GM12878 (cell line): ENCODE results near the gene EHD1. TPM values are rescaled to one million over a fixed set of nuclear protein-coding genes. Genes with fewer than 3 reads are reported as not detected.

Experiments
- ATAC-seq: fragments of 200-7000 bp; cut with Tn5 transposase; 3 replicates; pipeline ENCODE4 v1.9.1; 2020; ENCODE audit warnings: mild to moderate bottlenecking, moderate library complexity
- BruUV-seq: library from RNA; stranded (reverse); fragments of 400-500 nt; replicated peaks from 2 replicates; lab custom pipeline; 2021; lab: Mats Ljungman, UMichigan
- CTCF ChIA-PET: fragments of 300-600 bp; sonication (Branson Sonifier 250); formaldehyde crosslinking; extraction: SDS; loops from one replicate; lab custom pipeline; 2021; ENCODE audit warnings: inconsistent platforms; lab: Yijun Ruan, JAX
- POLR2A ChIA-PET: fragments of 350-600 bp; formaldehyde crosslinking; extraction: SDS; loops from one replicate; lab custom pipeline; 2021; ENCODE audit warnings: inconsistent platforms; lab: Charles Lee
- RAD21 ChIA-PET: fragments of 300-600 bp; sonication (Branson Sonifier 250); formaldehyde crosslinking; loops from one replicate; lab custom pipeline; 2023; ENCODE audit warnings: antibody characterized with exemption; ENCODE audit not compliant: unreplicated experiment; lab: Charles Lee
- SMC1A ChIA-PET: fragments of 300-600 bp; sonication (Branson Sonifier 250); formaldehyde crosslinking; loops from one replicate; lab custom pipeline; 2023; ENCODE audit not compliant: unreplicated experiment, uncharacterized antibody; lab: Charles Lee
- DNase-seq: peaks from one replicate; pipeline ENCODE4 v3.0.0-alpha.2; 2011; ENCODE audit warnings: low read depth, low spot score
- FAIRE-seq: peaks from 3 replicates; lab custom pipeline; 2011; peaks lifted over from hg19 to GRCh38; lab: Jason Lieb, UNC
- H2AFZ ChIP-seq: 2 replicates; pipeline ENCODE4 v1.6.0; 2011; ENCODE audit warnings: low read depth, low read length, control low read depth; ENCODE audit not compliant: control insufficient read depth
- H3K27ac ChIP-seq: 2 replicates; pipeline ENCODE4 v1.5.1; 2011; ENCODE audit warnings: control low read depth; ENCODE audit not compliant: control insufficient read depth, insufficient read depth
- H3K27me3 ChIP-seq, 2 experiments: replicated peaks in 1 of 2; 2 replicates each; pipeline versions ENCODE4 v1.6.0 to v1.6.1; 2011; ENCODE audit warnings: low read length in 1 of 2; ENCODE audit not compliant: control insufficient read depth in 2 of 2, insufficient read depth in 2 of 2
- H3K36me3 ChIP-seq, 2 experiments: 2 replicates each; pipeline ENCODE4 v1.5.1; 2011; ENCODE audit warnings: low read length in 1 of 2; ENCODE audit not compliant: control insufficient read depth in 2 of 2, insufficient read depth in 2 of 2
- H3K4me1 ChIP-seq: 2 replicates; pipeline ENCODE4 v1.6.1; 2011; ENCODE audit warnings: mild to moderate bottlenecking, low read length, moderate library complexity, mixed read lengths; ENCODE audit not compliant: control insufficient read depth, insufficient read depth
- H3K4me2 ChIP-seq: 2 replicates; pipeline ENCODE4 v1.6.0; 2011; ENCODE audit warnings: control low read depth; ENCODE audit not compliant: control insufficient read depth, insufficient read depth
- H3K4me3 ChIP-seq: fragments of 200-600 bp; sonication (generic); 2 replicates; pipeline ENCODE4 v1.5.1; 2016
- H3K79me2 ChIP-seq: 2 replicates; pipeline ENCODE4 v1.6.0; 2011; ENCODE audit warnings: low read length; ENCODE audit not compliant: control insufficient read depth, insufficient read depth
- H3K9ac ChIP-seq: 2 replicates; pipeline ENCODE4 v1.8.0; 2011; ENCODE audit warnings: low read length, control low read depth, mixed read lengths; ENCODE audit not compliant: control insufficient read depth, insufficient read depth
- H3K9me3 ChIP-seq: replicated peaks from 3 replicates; pipeline ENCODE4 v1.5.1; 2011; ENCODE audit warnings: mild to moderate bottlenecking, low read length; ENCODE audit not compliant: control insufficient read depth, insufficient read depth
- H4K20me1 ChIP-seq: 2 replicates; pipeline ENCODE4 v1.6.0; 2011; ENCODE audit not compliant: control insufficient read depth, insufficient read depth
- BCL11A ChIP-seq: IDR thresholded peaks from 2 replicates; pipeline ENCODE4 v1.6.1; 2011; ENCODE audit warnings: low read depth, low read length
- BRCA1 ChIP-seq: IDR thresholded peaks from 2 replicates; pipeline ENCODE4 v1.6.1; 2011; ENCODE audit warnings: low read depth, low read length, improper control_type of control experiment
- CREB1 ChIP-seq: IDR thresholded peaks from 2 replicates; pipeline ENCODE4 v1.6.1; 2012; ENCODE audit warnings: low read depth, mild to moderate bottlenecking, inconsistent platforms
- CREM ChIP-seq: IDR thresholded peaks from 2 replicates; pipeline ENCODE4 v1.6.1; 2014; ENCODE audit warnings: antibody characterized with exemption, low read depth
- CTCF ChIP-seq, 3 experiments: IDR thresholded peaks in 2 of 3; conservative IDR thresholded peaks in 1 of 3; 2 replicates each; pipeline ENCODE4 v1.5.1; 2011; ENCODE audit warnings: low read depth in 3 of 3, low read length in 3 of 3, mild to moderate bottlenecking in 3 of 3, control low read depth in 2 of 3, moderate library complexity in 2 of 3, inconsistent platforms in 1 of 3, mixed read lengths in 1 of 3; ENCODE audit not compliant: control insufficient read depth in 2 of 3, insufficient read depth in 1 of 3; ENCODE audit errors: extremely low read depth in 1 of 3
- FOXK2 ChIP-seq: fragments of 450-650 bp; IDR thresholded peaks from 2 replicates; pipeline ENCODE4 v1.6.1; 2017; ENCODE audit warnings: mild to moderate bottlenecking, moderate library complexity
- IKZF2 ChIP-seq, 2 experiments: fragments of 450-650 bp; IDR thresholded peaks; 2 replicates each; pipeline ENCODE4 v1.6.1; 2017; ENCODE audit warnings: mild to moderate bottlenecking in 2 of 2, moderate library complexity in 2 of 2
- MLLT1 ChIP-seq: fragments of 450-650 bp; IDR thresholded peaks from 2 replicates; pipeline ENCODE4 v1.6.1; 2016; ENCODE audit warnings: mild to moderate bottlenecking
- MTA2 ChIP-seq: fragments of 450-650 bp; IDR thresholded peaks from 2 replicates; pipeline ENCODE4 v1.6.1; 2016; ENCODE audit warnings: low read depth, mild to moderate bottlenecking, moderate library complexity
- PAX5 ChIP-seq: IDR thresholded peaks from 2 replicates; pipeline ENCODE4 v1.6.1; 2011; ENCODE audit warnings: low read depth, low read length, borderline replicate concordance
- PML ChIP-seq: IDR thresholded peaks from 2 replicates; pipeline ENCODE4 v1.6.1; 2012; ENCODE audit warnings: low read length, inconsistent platforms
- RAD51 ChIP-seq: fragments of 450-650 bp; IDR thresholded peaks from 2 replicates; pipeline ENCODE4 v1.6.1; 2016; ENCODE audit warnings: moderate library complexity, mild to moderate bottlenecking, inconsistent platforms
- RUNX3 ChIP-seq: IDR thresholded peaks from 2 replicates; pipeline ENCODE4 v1.6.1; 2012; ENCODE audit warnings: low read length, inconsistent platforms
- SKIL ChIP-seq: fragments of 450-650 bp; IDR thresholded peaks from 2 replicates; pipeline ENCODE4 v1.6.1; 2017; ENCODE audit warnings: mild to moderate bottlenecking, low read depth, inconsistent platforms; ENCODE audit not compliant: poor library complexity, severe bottlenecking
- SMAD1 ChIP-seq: fragments of 450-650 bp; IDR thresholded peaks from 2 replicates; pipeline ENCODE4 v1.6.1; 2018; ENCODE audit warnings: mild to moderate bottlenecking, low read depth; ENCODE audit not compliant: partially characterized antibody
- SRF ChIP-seq, 2 experiments: IDR thresholded peaks; 2 replicates each; pipeline ENCODE4 v1.6.1; 2011; ENCODE audit warnings: low read depth in 2 of 2, low read length in 2 of 2, mild to moderate bottlenecking in 1 of 2, moderate library complexity in 1 of 2
- STAT1 ChIP-seq: fragments of 450-650 bp; conservative IDR thresholded peaks from 2 replicates; pipeline ENCODE4 v1.6.1; 2014; ENCODE audit warnings: antibody characterized with exemption, mild to moderate bottlenecking
- YBX1 ChIP-seq: fragments of 450-650 bp; IDR thresholded peaks from 2 replicates; pipeline ENCODE4 v1.6.1; 2016; ENCODE audit warnings: antibody characterized with exemption
- ZSCAN29 ChIP-seq: fragments of 450-650 bp; IDR thresholded peaks from 2 replicates; pipeline ENCODE4 v1.6.1; 2017; ENCODE audit warnings: mild to moderate bottlenecking, moderate library complexity
- WGBS: methylation state at CpG from one replicate; pipeline ENCODE4 v1.1.6; 2016; ENCODE audit warnings: low lambda C conversion rate; ENCODE audit not compliant: insufficient replicate concordance, insufficient coverage; ENCODE audit errors: missing lambda C conversion rate; 5-methylcytosine and 5-hydroxymethylcytosine counted together
- in situ Hi-C: fragments of 300-500 bp; cut with MboI; formaldehyde crosslinking; loops from 9 replicates; pipeline ENCODE4 v1.14.3; 2018; ENCODE audit warnings: mixed read lengths
- intact Hi-C: fragments of 100-400 bp; cut with micrococcal nuclease; formaldehyde crosslinking; loops from one replicate; pipeline ENCODE4 v1.14.2; 2022; ENCODE audit not compliant: unreplicated experiment
- polyA plus RNA-seq, 11 experiments: library from polyadenylated mRNA; depleted of rRNA in 4 of 11; unstranded in 6 of 11; stranded (reverse) in 5 of 11; fragments of >200 nt; fragmentation: Nextera tagmentation in 4 of 11; fragmentation: Illumina TruSeq in 1 of 11; extraction: Ambion mirVana in 4 of 11; extraction: Trizol in 1 of 11; gene quantifications; 1 replicate in 1 of 11; 2 replicates in 10 of 11; pipeline versions ENCODE4 v1.2.1 to v1.2.3, GENCODE V29; 2011 to 2016; ENCODE audit warnings: inconsistent platforms in 2 of 11, missing spikeins in 2 of 11, low read depth in 1 of 11
- total RNA-seq, 4 experiments: library from RNA; depleted of rRNA in 3 of 4; stranded (reverse); fragments of >200 nt in 3 of 4; fragmentation: Illumina TruSeq in 1 of 4; extraction: Trizol in 1 of 4; gene quantifications; 2 replicates each; pipeline versions ENCODE4 v1.2.1 to v1.2.3, GENCODE V29; 2013 to 2021

EHD1 gene
- total and polyA plus RNA-seq, 10 of the 15 experiments (the other 5 are each of a cell fraction or from before 2014, with no cell fraction given): 1.0 to 165 (median 66.5) TPM

- H3K27me3 ChIP-seq: no peaks in the 10 kb centered on the region
- no peak overlapping the region for H3K27ac ChIP-seq
- no peak for DNase-seq
- no peaks in the 10 kb centered on the region for H3K9me3 ChIP-seq
- no peak overlapping the region for H2AFZ ChIP-seq
- no peak overlapping the region for H3K4me2 ChIP-seq
- intact Hi-C loops (no loop called here), in situ Hi-C loops (no loop called here)
- no peaks in the 10 kb centered on the region for H4K20me1 ChIP-seq
- no TSS peak for BruUV-seq
- ChIA-PET SMC1A (no interaction called here), POLR2A (no interaction called here), RAD21 (no interaction called here), CTCF (interaction anchor here (0.7 kb wide), 1 partner anchor 57 kb away, joined by 3 read pairs; no protein-coding TSS in a partner anchor)
- no peaks in the 10 kb centered on the region for H3K79me2 ChIP-seq
- no peak overlapping the region for H3K9ac ChIP-seq
- 91% methylated on average over 24 of the region's 25 CpGs for WGBS
- peaks cover 0 to 5% of the 10 kb centered on the region in 2 experiments; a peak in 3 of 4 replicates for H3K36me3 ChIP-seq
- ATAC-seq: no peak
- FAIRE-seq: no peak
- H3K4me1 ChIP-seq: peaks cover under 1% of the 10 kb centered on the region
- H3K4me3 ChIP-seq: no peak overlapping the region
- no peak for TF ChIP-seq CREB1
- no peak for TF ChIP-seq ZSCAN29
- no peak for TF ChIP-seq FOXK2
- no peak for TF ChIP-seq CREM
- TF ChIP-seq SKIL: no peak
- TF ChIP-seq BRCA1: no peak
- no peak for TF ChIP-seq RAD51
- no peak for TF ChIP-seq MTA2
- no peak for TF ChIP-seq MLLT1
- TF ChIP-seq RUNX3: no peak
- no peak for TF ChIP-seq BCL11A
- no peak for TF ChIP-seq IKZF2 (IDR thresholded peaks at IDR 0.05)
- TF ChIP-seq STAT1: no peak
- no peak for TF ChIP-seq PAX5
- no peak for TF ChIP-seq SRF (IDR thresholded peaks at IDR 0.05; ENCODE audit: low read depth in 2 of 2, low read length in 2 of 2)
- TF ChIP-seq CTCF (IDR thresholded peaks at IDR 0.05 in 2 of 3, conservative IDR thresholded peaks at IDR 0.05 in 1 of 3; ENCODE audit: control insufficient read depth in 2 of 3, extremely low read depth in 1 of 3, insufficient read depth in 1 of 3, low read depth in 3 of 3, low read length in 3 of 3): no peak
- TF ChIP-seq SMAD1: no peak
- TF ChIP-seq PML: no peak
- no peak for TF ChIP-seq YBX1
Observed at GRCh38 chr11:64905516-64906313, 27.3 kb upstream of the EHD1 start.
